Immature natural killer cell (primary cell): Measurements from ENCODE around the gene SLC25A10. TPM values are rescaled to one million over a fixed set of nuclear protein-coding genes. Genes with fewer than 3 reads are reported as not detected.
A peak's percentile ranks its signal among the peaks of the same experiment; 100 is the strongest.

Source experiments
- DNase-seq, 3 donors: peaks; one replicate each; pipeline ENCODE4 v3.0.0; 2022; ENCODE audit warnings: mixed read lengths in 1 of 3
- H3K27ac Mint-ChIP-seq, 6 donors: one replicate each; pipeline ENCODE4 v1.8.0; 2020; ENCODE audit warnings: mixed read lengths in 6 of 6, mild to moderate bottlenecking in 5 of 6, inconsistent platforms in 4 of 6, moderate library complexity in 3 of 6
- H3K27me3 Mint-ChIP-seq, 3 donors: one replicate each; pipeline ENCODE4 v1.8.0; 2020 to 2021; ENCODE audit warnings: low read depth in 3 of 3, mild to moderate bottlenecking in 3 of 3, mixed read lengths in 3 of 3, moderate library complexity in 3 of 3, inconsistent platforms in 1 of 3
- H3K36me3 Mint-ChIP-seq, 3 donors: one replicate each; pipeline ENCODE4 v1.8.0; 2020; ENCODE audit warnings: mixed read lengths in 3 of 3, inconsistent platforms in 2 of 3, mild to moderate bottlenecking in 2 of 3
- H3K4me1 Mint-ChIP-seq, 2 donors: one replicate each; pipeline ENCODE4 v1.8.0; 2020; ENCODE audit warnings: inconsistent platforms in 2 of 2, mild to moderate bottlenecking in 2 of 2, mixed read lengths in 2 of 2, moderate library complexity in 1 of 2
- H3K4me3 Mint-ChIP-seq, 5 donors: one replicate each; pipeline ENCODE4 v1.8.0; 2020; ENCODE audit warnings: mild to moderate bottlenecking in 5 of 5, mixed read lengths in 5 of 5, inconsistent platforms in 3 of 5, moderate library complexity in 3 of 5
- H3K9me3 Mint-ChIP-seq, 6 donors: one replicate each; pipeline ENCODE4 v1.8.0; 2020; ENCODE audit warnings: mild to moderate bottlenecking in 6 of 6, mixed read lengths in 6 of 6, inconsistent platforms in 4 of 6, moderate library complexity in 3 of 6
- polyA plus RNA-seq, 3 donors: library from polyadenylated mRNA; unstranded; fragments of 300-500 nt; fragmentation: Illumina TruSeq; gene quantifications; one replicate each; pipeline ENCODE4 v1.2.3, GENCODE V29; 2021

SLC25A10 gene
- polyA plus RNA-seq, 3 donors from 2014 or later, result 5.6 to 7.5 (median 5.9) TPM

- no peak overlapping the region for H3K27ac Mint-ChIP-seq
- H3K4me3 Mint-ChIP-seq, result no peak overlapping the region
- no peak for DNase-seq
- H3K9me3 Mint-ChIP-seq, result no peaks in the 10 kb centered on the region
- H3K4me1 Mint-ChIP-seq, result peaks cover 0 to 6% of the 10 kb centered on the region in 2 donors
- H3K27me3 Mint-ChIP-seq, result peaks cover 2 to 10% (median 3%) of the 10 kb centered on the region in 3 donors
- H3K36me3 Mint-ChIP-seq, result peaks cover 0 to 14% (median 4%) of the 10 kb centered on the region in 3 donors
These were observed 18.4 kb upstream of the SLC25A10 start for GRCh38 chr17:81693509-81694210.

GRCh38 chr17:81694810-81695209, 17.3 kb upstream of the SLC25A10 start:
- Mint-ChIP-seq H3K9me3 (no peaks in the 10 kb centered on the region), H3K36me3 (peaks cover 0 to 14% (median 0%) of the 10 kb centered on the region in 3 donors), H3K4me3 (no peak overlapping the region), H3K4me1 (no peaks in the 10 kb centered on the region), H3K27ac (no peak overlapping the region), H3K27me3 (peaks cover 2 to 6% (median 3%) of the 10 kb centered on the region in 3 donors)
- DNase-seq, result no peak

- no peaks in the 10 kb centered on the region for H3K4me1 Mint-ChIP-seq
- no peak for DNase-seq
- no peak overlapping the region for H3K4me3 Mint-ChIP-seq
- H3K27ac Mint-ChIP-seq, result no peak overlapping the region
- peaks cover 2 to 3% (median 3%) of the 10 kb centered on the region in 3 donors for H3K27me3 Mint-ChIP-seq
- peaks cover 0 to 14% (median 0%) of the 10 kb centered on the region in 3 donors for H3K36me3 Mint-ChIP-seq
- H3K9me3 Mint-ChIP-seq, result no peaks in the 10 kb centered on the region
These were observed 16.9 kb upstream of the SLC25A10 start for GRCh38 chr17:81695211-81695610.

DNA sequence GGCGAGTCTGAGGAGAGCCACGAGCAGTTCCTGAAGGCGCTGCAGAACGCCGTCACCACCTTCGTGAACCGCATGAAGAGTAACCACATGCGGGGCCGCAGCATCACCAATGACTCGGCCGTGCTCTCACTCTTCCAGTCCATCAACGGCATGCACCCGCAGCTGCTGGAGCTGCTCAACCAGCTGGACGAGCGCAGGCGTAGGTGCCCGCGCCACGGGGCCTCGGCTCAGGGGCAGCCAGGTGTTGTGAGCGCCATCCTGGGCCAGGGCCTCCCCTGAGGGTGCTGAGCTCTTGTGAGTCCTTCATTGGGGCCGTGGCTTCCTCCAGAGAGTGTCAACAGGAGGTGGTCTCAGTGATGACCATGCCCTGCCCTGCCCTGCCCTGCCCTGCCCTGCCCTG, 16.3 kb upstream of the SLC25A10 start:
- H3K4me3 Mint-ChIP-seq, result no peak overlapping the region
- no peak overlapping the region for H3K27ac Mint-ChIP-seq
- H3K27me3 Mint-ChIP-seq, result peaks cover 2 to 4% (median 3%) of the 10 kb centered on the region in 3 donors
- peaks cover under 1 to 1% of the 10 kb centered on the region in 2 donors for H3K4me1 Mint-ChIP-seq
- DNase-seq, result no peak
- peaks cover 0 to 14% (median 0%) of the 10 kb centered on the region in 3 donors for H3K36me3 Mint-ChIP-seq
- no peaks in the 10 kb centered on the region for H3K9me3 Mint-ChIP-seq

- H3K27ac Mint-ChIP-seq, result no peak overlapping the region
- H3K36me3 Mint-ChIP-seq, result peaks cover 0 to 14% (median 0%) of the 10 kb centered on the region in 3 donors
- no peaks in the 10 kb centered on the region for H3K9me3 Mint-ChIP-seq
- no peak for DNase-seq
- no peak overlapping the region for H3K4me3 Mint-ChIP-seq
- H3K4me1 Mint-ChIP-seq, result peaks cover 5 to 6% of the 10 kb centered on the region in 2 donors
- peaks cover 2 to 5% (median 3%) of the 10 kb centered on the region in 3 donors for H3K27me3 Mint-ChIP-seq
These were observed 15.7 kb upstream of the SLC25A10 start for GRCh38 chr17:81696218-81696941.

- Mint-ChIP-seq H3K36me3 (peaks cover 0 to 10% (median 0%) of the 10 kb centered on the region in 3 donors), H3K27me3 (peaks cover 5% of the 10 kb centered on the region in 3 donors), H3K9me3 (no peaks in the 10 kb centered on the region), H3K4me1 (peaks cover 12 to 13% of the 10 kb centered on the region in 2 donors), H3K27ac (peak overlapping the region in 5 of 6 donors; percentile 17 to 60 (median 53)), H3K4me3 (no peak overlapping the region)
- no peak for DNase-seq
These were observed 14.6 kb upstream of the SLC25A10 start for GRCh38 chr17:81697261-81698044.

DNA sequence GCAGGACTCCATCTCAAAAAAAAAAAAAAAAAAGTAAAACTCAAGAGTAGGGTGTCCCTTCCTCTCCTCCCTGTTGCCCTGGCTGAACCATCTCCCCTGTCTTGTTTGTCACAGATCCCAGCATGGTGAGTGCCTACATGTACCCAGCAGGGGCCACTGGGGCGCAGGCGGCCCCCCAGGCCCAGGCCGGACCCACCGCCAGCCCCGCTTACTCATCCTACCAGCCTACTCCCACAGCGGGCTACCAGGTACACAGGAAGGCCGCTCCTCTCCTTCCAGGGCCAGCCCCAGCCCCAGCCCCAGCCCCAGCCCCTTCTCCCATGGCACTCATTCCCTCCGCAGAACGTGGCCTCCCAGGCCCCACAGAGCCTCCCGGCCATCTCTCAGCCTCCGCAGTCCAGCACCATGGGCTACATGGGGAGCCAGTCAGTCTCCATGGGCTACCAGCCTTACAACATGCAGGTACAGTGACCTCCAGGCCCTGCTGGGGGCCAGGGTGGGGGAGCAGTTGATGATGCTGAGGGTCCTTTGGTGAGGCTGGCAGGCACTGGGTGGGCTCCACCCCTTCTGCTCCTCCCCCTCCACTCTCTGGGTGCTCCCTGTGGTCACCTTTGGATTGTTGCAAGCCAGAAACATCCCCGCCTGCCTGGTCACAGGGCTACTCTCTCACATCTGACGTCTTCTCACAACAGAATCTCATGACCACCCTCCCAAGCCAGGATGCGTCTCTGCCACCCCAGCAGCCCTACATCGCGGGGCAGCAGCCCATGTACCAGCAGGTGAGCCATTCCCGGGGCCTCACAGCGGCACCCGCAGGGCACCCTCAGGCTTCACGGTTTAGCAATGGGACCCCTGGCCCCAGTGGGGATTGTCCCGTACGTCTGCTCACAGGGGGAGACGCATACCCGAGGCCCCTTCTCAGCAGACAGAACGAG, 11.5 kb upstream of the SLC25A10 start:
- Mint-ChIP-seq H3K4me1 (peaks cover 18 to 22% of the 10 kb centered on the region in 2 donors), H3K27ac (peak overlapping the region; percentile 34 to 98 (median 71)), H3K4me3 (peak overlapping the region in 4 of 5 donors; percentile 21 to 40 (median 22)), H3K27me3 (peaks cover 8 to 13% (median 8%) of the 10 kb centered on the region in 3 donors), H3K36me3 (peaks cover 1 to 14% (median 3%) of the 10 kb centered on the region in 3 donors), H3K9me3 (no peaks in the 10 kb centered on the region)
- no peak for DNase-seq

DNA sequence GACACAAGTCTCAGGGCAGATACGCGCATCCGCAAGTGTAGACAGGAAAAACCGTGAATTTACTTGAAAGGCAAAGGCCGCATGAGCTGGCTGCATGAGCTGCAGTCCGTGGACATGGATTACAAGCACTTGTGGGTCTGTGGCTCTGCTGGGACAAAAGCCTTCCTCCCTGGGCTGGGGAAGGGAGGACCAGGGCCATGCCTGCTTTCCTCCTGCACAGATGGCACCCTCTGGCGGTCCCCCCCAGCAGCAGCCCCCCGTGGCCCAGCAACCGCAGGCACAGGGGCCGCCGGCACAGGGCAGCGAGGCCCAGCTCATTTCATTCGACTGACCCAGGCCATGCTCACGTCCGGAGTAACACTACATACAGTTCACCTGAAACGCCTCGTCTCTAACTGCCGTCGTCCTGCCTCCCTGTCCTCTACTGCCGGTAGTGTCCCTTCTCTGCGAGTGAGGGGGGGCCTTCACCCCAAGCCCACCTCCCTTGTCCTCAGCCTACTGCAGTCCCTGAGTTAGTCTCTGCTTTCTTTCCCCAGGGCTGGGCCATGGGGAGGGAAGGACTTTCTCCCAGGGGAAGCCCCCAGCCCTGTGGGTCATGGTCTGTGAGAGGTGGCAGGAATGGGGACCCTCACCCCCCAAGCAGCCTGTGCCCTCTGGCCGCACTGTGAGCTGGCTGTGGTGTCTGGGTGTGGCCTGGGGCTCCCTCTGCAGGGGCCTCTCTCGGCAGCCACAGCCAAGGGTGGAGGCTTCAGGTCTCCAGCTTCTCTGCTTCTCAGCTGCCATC, 10.6 kb upstream of the SLC25A10 start:
- H3K27ac Mint-ChIP-seq, result peak overlapping the region; percentile 93 to 98 (median 96)

DNA sequence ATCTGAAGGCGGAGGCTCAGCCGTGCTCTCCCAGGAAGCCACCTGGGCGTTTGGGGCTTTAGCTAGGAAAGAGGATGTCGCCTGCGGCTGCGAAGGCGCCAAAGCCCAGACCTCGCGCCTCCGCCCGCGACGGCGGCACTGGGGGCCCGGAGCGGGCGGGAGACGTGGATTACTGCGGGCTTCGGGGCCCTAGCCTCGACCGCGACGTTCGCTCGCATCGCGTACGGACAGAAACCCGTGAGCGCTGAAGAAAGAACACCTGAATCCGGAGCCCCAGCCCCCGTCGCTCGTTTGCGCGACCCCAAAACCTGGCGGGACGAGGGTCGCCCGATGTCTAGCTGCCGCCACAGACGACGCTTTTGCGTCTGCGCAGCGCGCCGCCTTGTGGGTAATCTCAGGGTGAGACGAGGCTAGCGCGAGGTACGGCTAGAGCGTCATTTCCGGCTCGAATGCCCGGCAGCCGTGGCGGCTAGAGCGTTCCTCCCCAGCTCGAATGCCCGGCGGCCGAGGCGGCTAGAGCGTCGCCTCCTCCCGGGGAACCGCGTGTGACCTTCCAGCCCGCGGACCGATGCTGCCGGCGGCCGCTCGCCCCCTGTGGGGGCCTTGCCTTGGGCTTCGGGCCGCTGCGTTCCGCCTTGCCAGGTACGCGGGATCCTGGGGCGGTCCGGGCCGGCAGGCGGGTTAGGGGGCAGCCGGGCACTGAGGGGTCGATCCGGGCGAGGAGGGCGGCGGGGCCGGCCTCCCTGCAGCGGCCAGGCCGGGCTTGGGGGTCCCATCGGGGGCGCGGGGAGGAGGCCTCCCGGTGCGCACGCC, 8.9 kb upstream of the SLC25A10 start, which contains the start of gene MRPL12:
TSS of gene MRPL12 (plus strand) at position 434 of the 813 bp plus-strand sequence. CDS start at position 569, 135 bp downstream.
- Mint-ChIP-seq H3K9me3 (no peaks in the 10 kb centered on the region), H3K4me1 (peaks cover 22% of the 10 kb centered on the region in 2 donors), H3K27ac (peak within 1 kb of the TSS; percentile 93 to 98 (median 96)), H3K4me3 (peak within 1 kb of the TSS; percentile 88 to 94 (median 92)), H3K27me3 (peaks cover 6 to 19% (median 10%) of the 10 kb centered on the region in 3 donors), H3K36me3 (peaks cover 3 to 12% (median 5%) of the 10 kb centered on the region in 3 donors)
- peak; percentile 90 to 92 (median 91) for DNase-seq

More for the DNA sequence above, 10.6 kb upstream of the SLC25A10 start:
- H3K4me1 Mint-ChIP-seq, result peaks cover 22% of the 10 kb centered on the region in 2 donors
- DNase-seq, result no peak
- peaks cover 8 to 19% (median 10%) of the 10 kb centered on the region in 3 donors for H3K27me3 Mint-ChIP-seq
- peak overlapping the region; percentile 32 to 94 (median 88) for H3K4me3 Mint-ChIP-seq
- H3K36me3 Mint-ChIP-seq, result peaks cover 3 to 18% (median 5%) of the 10 kb centered on the region in 3 donors
- no peaks in the 10 kb centered on the region for H3K9me3 Mint-ChIP-seq

DNA sequence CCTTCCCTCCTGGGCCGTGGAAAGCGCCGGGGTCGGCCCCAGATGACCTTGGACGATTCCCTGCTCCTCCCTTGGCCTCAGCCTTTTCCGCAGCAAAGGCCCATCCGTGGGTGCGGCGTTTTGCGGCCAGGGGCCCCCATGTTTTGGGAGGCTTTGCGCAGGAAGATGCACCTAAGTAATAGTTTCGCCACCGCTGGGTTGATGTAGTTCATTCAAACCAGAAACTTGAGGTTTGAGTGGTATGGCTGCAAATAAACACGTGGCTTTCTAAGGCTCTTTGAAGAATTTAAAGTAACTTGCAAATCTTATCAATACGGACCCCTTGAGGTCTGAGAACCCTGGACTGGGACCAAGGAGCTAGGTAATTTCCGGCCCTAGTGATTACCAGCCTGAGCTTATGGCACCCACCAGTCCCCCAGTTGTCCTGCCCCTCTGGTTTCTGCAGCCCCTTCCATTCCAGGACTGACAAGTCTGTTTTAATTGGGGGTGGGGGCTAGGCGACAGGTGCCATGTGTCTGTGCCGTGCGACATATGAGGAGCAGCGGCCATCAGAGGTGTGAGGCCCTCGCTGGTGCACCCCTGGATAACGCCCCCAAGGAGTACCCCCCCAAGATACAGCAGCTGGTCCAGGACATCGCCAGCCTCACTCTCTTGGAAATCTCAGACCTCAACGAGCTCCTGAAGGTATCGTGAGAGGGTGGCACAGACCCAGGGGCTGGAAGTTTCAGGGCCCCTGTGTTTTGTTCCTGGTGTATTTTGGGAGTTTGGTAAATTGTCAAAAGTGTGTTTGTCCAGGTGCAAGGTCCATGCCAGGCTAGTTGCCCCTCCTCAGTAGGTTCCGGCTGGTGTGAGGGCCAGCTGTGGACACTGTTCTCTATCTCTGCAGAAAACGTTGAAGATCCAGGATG, 8.1 kb upstream of the SLC25A10 start:
- peak overlapping the region; percentile 73 to 93 (median 86) for H3K27ac Mint-ChIP-seq
- no peaks in the 10 kb centered on the region for H3K9me3 Mint-ChIP-seq
- peak; percentile 30 to 47 (median 36) for DNase-seq
- H3K4me3 Mint-ChIP-seq, result peak overlapping the region; percentile 70 to 78 (median 76)
- H3K36me3 Mint-ChIP-seq, result peaks cover 3 to 8% (median 5%) of the 10 kb centered on the region in 3 donors
- H3K27me3 Mint-ChIP-seq, result peaks cover 6 to 21% (median 10%) of the 10 kb centered on the region in 3 donors
- peaks cover 22% of the 10 kb centered on the region in 2 donors for H3K4me1 Mint-ChIP-seq
